Neural cell (in vitro differentiated cells): ENCODE data around the gene TAOK3. TPM values are rescaled to one million over a fixed set of nuclear protein-coding genes. Genes with fewer than 3 reads are reported as not detected.

ENCODE experiments used
- H2AFZ ChIP-seq: fragments of 200-600, 300-800 bp; sonication (generic), shearing (Covaris generic); 2 replicates; pipeline ENCODE4 v1.6.0; 2014; ENCODE audit warnings: low read depth, mild to moderate bottlenecking, antibody characterized with exemption, low read length, moderate library complexity
- H3F3A ChIP-seq: fragments of 200-600 bp; shearing (Covaris generic); 2 replicates; pipeline ENCODE4 v1.6.1; 2016; ENCODE audit warnings: mild to moderate bottlenecking, moderate library complexity, mixed read lengths, antibody characterized with exemption, low read length; ENCODE audit not compliant: insufficient read depth, poor library complexity, severe bottlenecking
- H3K27ac ChIP-seq: fragments of 200-600, 300-800 bp; sonication (generic), shearing (Covaris generic); 2 replicates; pipeline ENCODE4 v1.5.1; 2014; ENCODE audit warnings: mild to moderate bottlenecking, low read length, moderate library complexity
- H3K27me3 ChIP-seq: fragments of 300-800, 200-600 bp; sonication (generic), shearing (Covaris generic); 2 replicates; pipeline ENCODE4 v1.6.0; 2014; ENCODE audit warnings: mild to moderate bottlenecking, low read depth, low read length, moderate library complexity; ENCODE audit not compliant: insufficient read depth
- H3K36me3 ChIP-seq: fragments of 300-800, 200-600 bp; sonication (generic), shearing (Covaris generic); 2 replicates; pipeline ENCODE4 v1.5.1; 2014; ENCODE audit warnings: mild to moderate bottlenecking, antibody characterized with exemption, low read length, moderate library complexity; ENCODE audit not compliant: insufficient read depth
- H3K4me2 ChIP-seq: fragments of 300-800, 200-600 bp; sonication (generic), shearing (Covaris generic); 2 replicates; pipeline ENCODE4 v1.6.0; 2014; ENCODE audit warnings: mild to moderate bottlenecking, low read length
- H3K4me3 ChIP-seq: fragments of 300-800, 200-600 bp; sonication (generic), shearing (Covaris generic); 2 replicates; pipeline ENCODE4 v1.5.1; 2014; ENCODE audit warnings: mild to moderate bottlenecking, low read length, moderate library complexity
- H3K79me2 ChIP-seq: fragments of 200-600 bp; shearing (Covaris generic); replicated peaks from 2 replicates; pipeline ENCODE4 v1.6.0; 2014; ENCODE audit warnings: mild to moderate bottlenecking, low read length, moderate library complexity; ENCODE audit not compliant: insufficient read depth
- H3K9ac ChIP-seq: fragments of 300-800, 200-600 bp; sonication (generic), shearing (Covaris generic); 2 replicates; pipeline ENCODE4 v1.6.1; 2016; ENCODE audit warnings: mild to moderate bottlenecking, low read length, mixed read lengths
- H3K9me2 ChIP-seq: fragments of 200-600 bp; shearing (Covaris generic); 2 replicates; pipeline ENCODE4 v1.6.1; 2016; ENCODE audit warnings: mild to moderate bottlenecking, low read length, mixed read lengths; ENCODE audit not compliant: insufficient read depth
- H3K9me3 ChIP-seq: fragments of 200-600, 300-800 bp; sonication (generic), shearing (Covaris generic); 2 replicates; pipeline ENCODE4 v1.6.1; 2016; ENCODE audit warnings: mild to moderate bottlenecking, mixed run types, low read length, moderate library complexity, mixed read lengths
- H4K20me1 ChIP-seq: fragments of 200-600 bp; shearing (Covaris generic); 2 replicates; pipeline ENCODE4 v1.6.1; 2016; ENCODE audit warnings: mild to moderate bottlenecking, mixed run types; ENCODE audit not compliant: insufficient read depth
- EP300 ChIP-seq: fragments of 450-650 bp; conservative IDR thresholded peaks from 2 replicates; pipeline ENCODE4 v1.6.1; 2014; ENCODE audit warnings: antibody characterized with exemption, mild to moderate bottlenecking, moderate library complexity; ENCODE audit not compliant: poor library complexity, severe bottlenecking
- EZH2 ChIP-seq: fragments of 200-600, 300-800 bp; shearing (Covaris generic), sonication (generic); IDR thresholded peaks from 2 replicates; pipeline ENCODE4 v1.6.1; 2014; ENCODE audit warnings: antibody characterized with exemption, low read length, borderline replicate concordance, mild to moderate bottlenecking; ENCODE audit not compliant: insufficient read depth, poor library complexity, severe bottlenecking
- MXI1 ChIP-seq: fragments of 450-650 bp; conservative IDR thresholded peaks from 2 replicates; pipeline ENCODE4 v1.6.1; 2014; ENCODE audit warnings: antibody characterized with exemption, mild to moderate bottlenecking; ENCODE audit not compliant: poor library complexity, severe bottlenecking
- POLR2AphosphoS5 ChIP-seq: IDR thresholded peaks from 2 replicates; pipeline ENCODE4 v1.6.1; 2012
- RAD21 ChIP-seq: fragments of 450-650 bp; conservative IDR thresholded peaks from 2 replicates; pipeline ENCODE4 v1.6.1; 2014; ENCODE audit warnings: antibody characterized with exemption, mild to moderate bottlenecking, moderate library complexity
- SMC3 ChIP-seq: fragments of 450-650 bp; conservative IDR thresholded peaks from 2 replicates; pipeline ENCODE4 v1.6.1; 2014; ENCODE audit warnings: antibody characterized with exemption, mild to moderate bottlenecking, moderate library complexity; ENCODE audit not compliant: poor library complexity
- TAF1 ChIP-seq: IDR thresholded peaks from 2 replicates; pipeline ENCODE4 v1.6.1; 2012; ENCODE audit warnings: low read depth
- polyA plus RNA-seq: library from polyadenylated mRNA; depleted of rRNA; stranded (reverse); fragments of >200 nt; gene quantifications from 2 replicates; pipeline ENCODE4 v1.2.3, GENCODE V29; 2014
- TF ChIP-seq, protein P1 (sequence below): IDR thresholded peaks from 2 replicates; pipeline ENCODE4 v1.6.1; 2012; ENCODE audit warnings: borderline replicate concordance
- TF ChIP-seq, protein P2 (sequence below): fragments of 450-650 bp; IDR thresholded peaks from 2 replicates; pipeline ENCODE4 v1.5.1; 2014; ENCODE audit warnings: antibody characterized with exemption, mild to moderate bottlenecking, moderate library complexity; ENCODE audit not compliant: poor library complexity, severe bottlenecking

The TAOK3 gene
- polyA plus RNA-seq, 1 donor from 2014 or later, result 148 TPM

DNA sequence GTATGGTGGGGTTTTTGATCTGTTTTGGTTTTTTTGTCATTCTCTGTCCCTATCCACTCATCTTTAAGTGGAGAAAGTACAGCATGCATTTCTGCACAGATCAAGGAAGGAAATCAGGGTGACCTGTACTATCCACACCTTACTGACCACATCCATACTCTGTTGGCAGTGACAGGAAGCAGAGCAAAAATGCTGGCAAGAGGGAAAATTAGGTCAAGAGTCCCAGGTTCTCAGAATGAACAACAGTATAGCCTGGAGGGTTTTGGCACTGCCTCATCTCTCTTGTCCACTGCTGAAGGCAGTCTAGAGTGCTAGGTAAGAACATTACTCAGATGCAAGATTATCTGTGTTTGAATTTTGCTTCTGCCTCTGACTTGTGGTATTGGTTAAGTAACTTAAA, 70.7 kb downstream of the TAOK3 start:
- H3K9ac ChIP-seq, result no peak overlapping the region
- no peaks in the 10 kb centered on the region for H3F3A ChIP-seq
- H3K9me2 ChIP-seq, result no peaks in the 10 kb centered on the region
- H3K9me3 ChIP-seq, result no peaks in the 10 kb centered on the region
- H3K4me2 ChIP-seq, result no peak overlapping the region
- no peak overlapping the region for H2AFZ ChIP-seq
- no peak overlapping the region for H3K4me3 ChIP-seq
- no peaks in the 10 kb centered on the region for H3K79me2 ChIP-seq
- H3K36me3 ChIP-seq, result no peaks in the 10 kb centered on the region
- no peaks in the 10 kb centered on the region for H4K20me1 ChIP-seq
- no peaks in the 10 kb centered on the region for H3K27me3 ChIP-seq
- H3K27ac ChIP-seq, result no peak overlapping the region
- TF ChIP-seq EZH2, result no peak
- TF ChIP-seq TAF1, result no peak
- no peak for TF ChIP-seq EP300
- no peak for TF ChIP-seq SMC3
- TF ChIP-seq, protein P1, sequence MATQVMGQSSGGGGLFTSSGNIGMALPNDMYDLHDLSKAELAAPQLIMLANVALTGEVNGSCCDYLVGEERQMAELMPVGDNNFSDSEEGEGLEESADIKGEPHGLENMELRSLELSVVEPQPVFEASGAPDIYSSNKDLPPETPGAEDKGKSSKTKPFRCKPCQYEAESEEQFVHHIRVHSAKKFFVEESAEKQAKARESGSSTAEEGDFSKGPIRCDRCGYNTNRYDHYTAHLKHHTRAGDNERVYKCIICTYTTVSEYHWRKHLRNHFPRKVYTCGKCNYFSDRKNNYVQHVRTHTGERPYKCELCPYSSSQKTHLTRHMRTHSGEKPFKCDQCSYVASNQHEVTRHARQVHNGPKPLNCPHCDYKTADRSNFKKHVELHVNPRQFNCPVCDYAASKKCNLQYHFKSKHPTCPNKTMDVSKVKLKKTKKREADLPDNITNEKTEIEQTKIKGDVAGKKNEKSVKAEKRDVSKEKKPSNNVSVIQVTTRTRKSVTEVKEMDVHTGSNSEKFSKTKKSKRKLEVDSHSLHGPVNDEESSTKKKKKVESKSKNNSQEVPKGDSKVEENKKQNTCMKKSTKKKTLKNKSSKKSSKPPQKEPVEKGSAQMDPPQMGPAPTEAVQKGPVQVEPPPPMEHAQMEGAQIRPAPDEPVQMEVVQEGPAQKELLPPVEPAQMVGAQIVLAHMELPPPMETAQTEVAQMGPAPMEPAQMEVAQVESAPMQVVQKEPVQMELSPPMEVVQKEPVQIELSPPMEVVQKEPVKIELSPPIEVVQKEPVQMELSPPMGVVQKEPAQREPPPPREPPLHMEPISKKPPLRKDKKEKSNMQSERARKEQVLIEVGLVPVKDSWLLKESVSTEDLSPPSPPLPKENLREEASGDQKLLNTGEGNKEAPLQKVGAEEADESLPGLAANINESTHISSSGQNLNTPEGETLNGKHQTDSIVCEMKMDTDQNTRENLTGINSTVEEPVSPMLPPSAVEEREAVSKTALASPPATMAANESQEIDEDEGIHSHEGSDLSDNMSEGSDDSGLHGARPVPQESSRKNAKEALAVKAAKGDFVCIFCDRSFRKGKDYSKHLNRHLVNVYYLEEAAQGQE, result no peak
- TF ChIP-seq MXI1, result no peak
- TF ChIP-seq, protein P2, sequence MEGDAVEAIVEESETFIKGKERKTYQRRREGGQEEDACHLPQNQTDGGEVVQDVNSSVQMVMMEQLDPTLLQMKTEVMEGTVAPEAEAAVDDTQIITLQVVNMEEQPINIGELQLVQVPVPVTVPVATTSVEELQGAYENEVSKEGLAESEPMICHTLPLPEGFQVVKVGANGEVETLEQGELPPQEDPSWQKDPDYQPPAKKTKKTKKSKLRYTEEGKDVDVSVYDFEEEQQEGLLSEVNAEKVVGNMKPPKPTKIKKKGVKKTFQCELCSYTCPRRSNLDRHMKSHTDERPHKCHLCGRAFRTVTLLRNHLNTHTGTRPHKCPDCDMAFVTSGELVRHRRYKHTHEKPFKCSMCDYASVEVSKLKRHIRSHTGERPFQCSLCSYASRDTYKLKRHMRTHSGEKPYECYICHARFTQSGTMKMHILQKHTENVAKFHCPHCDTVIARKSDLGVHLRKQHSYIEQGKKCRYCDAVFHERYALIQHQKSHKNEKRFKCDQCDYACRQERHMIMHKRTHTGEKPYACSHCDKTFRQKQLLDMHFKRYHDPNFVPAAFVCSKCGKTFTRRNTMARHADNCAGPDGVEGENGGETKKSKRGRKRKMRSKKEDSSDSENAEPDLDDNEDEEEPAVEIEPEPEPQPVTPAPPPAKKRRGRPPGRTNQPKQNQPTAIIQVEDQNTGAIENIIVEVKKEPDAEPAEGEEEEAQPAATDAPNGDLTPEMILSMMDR, result no peak
- TF ChIP-seq RAD21, result no peak
- no peak for TF ChIP-seq POLR2AphosphoS5

DNA sequence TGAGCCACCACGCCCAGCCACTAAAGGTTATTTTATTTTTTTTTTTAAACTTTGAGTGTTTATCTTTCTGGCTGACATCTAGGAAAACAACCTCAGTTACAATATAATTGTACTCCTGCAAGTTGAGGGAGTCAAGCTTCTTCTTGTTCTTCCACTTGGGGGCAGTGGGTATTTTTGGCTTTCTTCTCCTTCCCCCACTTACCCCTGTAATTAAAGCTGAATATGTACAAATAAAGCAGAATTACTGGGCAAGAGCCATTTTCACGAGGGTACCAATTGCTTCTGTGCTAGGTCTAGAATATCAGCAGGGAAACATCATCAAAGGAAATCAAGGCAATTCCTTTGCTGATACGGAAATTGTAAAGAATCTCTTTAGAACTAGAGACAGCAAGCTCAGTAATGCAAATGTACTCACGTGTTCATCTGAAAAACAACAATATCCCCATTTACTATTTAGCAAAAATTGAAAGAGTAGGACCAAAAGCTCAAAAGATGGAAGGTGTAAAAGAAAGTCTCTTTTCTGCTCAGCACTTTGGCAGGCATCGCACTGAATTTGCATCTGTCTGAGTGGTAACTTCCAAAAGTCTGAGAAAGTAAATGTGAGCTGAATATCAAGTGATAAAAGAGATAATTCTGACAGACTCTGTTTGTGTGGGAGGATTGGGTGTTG, 72.8 kb downstream of the TAOK3 start:
- Histone ChIP-seq H2AFZ (no peak overlapping the region), H3K4me3 (no peak overlapping the region), H3K79me2 (no peaks in the 10 kb centered on the region), H3K9me2 (no peaks in the 10 kb centered on the region), H3K9ac (no peak overlapping the region), H3K4me2 (no peak overlapping the region), H3K9me3 (no peaks in the 10 kb centered on the region), H4K20me1 (no peaks in the 10 kb centered on the region), H3K27me3 (no peaks in the 10 kb centered on the region), H3K36me3 (no peaks in the 10 kb centered on the region), H3F3A (no peaks in the 10 kb centered on the region), H3K27ac (no peak overlapping the region)
- TF ChIP-seq, protein P1, result no peak
- TF ChIP-seq EP300 (no peak), SMC3 (no peak)
